Measurements from ENCODE around the gene HOXD9.
A peak's percentile ranks its signal among the peaks of the same experiment; 100 is the strongest.

DNA sequence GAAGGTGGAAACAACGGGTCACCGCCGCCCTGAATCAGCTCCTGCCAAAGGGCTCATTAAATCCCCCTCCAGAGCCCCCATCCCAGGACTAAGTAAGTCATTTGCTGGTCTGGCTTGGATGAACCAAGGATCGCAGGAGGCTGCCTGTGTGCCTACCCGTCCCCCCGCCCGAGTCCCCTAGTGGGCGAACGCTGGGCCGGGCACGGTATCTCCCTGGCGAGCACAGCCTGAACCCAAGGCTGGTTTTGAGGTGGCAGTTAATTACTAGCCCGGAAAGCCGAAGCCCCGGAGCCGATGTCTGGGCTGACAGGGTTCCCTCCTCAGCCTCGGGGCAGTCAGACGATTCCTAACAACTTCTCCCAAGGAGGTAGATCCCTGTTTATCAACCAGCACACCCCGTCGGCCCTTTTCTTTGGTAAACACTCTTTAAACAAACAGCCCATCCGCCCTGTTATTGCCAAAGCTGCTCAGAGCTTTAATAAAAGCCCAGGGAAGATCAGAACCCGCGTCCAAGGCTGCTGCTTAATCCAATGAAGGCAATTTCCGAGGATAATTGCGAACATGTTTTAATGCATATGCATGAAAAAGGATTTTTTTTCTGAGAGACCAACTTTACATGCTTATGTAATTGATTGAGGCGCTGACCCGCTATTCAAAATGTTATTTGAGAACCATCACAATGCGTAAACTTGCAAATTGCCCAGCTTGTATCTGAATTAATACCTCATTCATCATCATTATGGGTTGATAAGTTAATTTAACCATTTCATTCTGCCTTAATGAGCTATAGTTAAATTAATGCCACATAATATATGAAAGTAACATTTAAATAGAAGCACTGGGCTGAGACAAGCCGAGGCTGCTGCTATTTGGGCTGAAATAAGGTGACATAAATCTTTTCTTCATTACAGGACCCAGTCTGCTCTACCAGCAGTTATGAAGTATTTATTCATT, 49.3 kb upstream of the HOXD9 start:
- peak; percentile 76 for TF ChIP-seq EZH2 (IDR thresholded peaks at IDR 0.05; ENCODE audit: low read depth)
- TF ChIP-seq, protein P1, sequence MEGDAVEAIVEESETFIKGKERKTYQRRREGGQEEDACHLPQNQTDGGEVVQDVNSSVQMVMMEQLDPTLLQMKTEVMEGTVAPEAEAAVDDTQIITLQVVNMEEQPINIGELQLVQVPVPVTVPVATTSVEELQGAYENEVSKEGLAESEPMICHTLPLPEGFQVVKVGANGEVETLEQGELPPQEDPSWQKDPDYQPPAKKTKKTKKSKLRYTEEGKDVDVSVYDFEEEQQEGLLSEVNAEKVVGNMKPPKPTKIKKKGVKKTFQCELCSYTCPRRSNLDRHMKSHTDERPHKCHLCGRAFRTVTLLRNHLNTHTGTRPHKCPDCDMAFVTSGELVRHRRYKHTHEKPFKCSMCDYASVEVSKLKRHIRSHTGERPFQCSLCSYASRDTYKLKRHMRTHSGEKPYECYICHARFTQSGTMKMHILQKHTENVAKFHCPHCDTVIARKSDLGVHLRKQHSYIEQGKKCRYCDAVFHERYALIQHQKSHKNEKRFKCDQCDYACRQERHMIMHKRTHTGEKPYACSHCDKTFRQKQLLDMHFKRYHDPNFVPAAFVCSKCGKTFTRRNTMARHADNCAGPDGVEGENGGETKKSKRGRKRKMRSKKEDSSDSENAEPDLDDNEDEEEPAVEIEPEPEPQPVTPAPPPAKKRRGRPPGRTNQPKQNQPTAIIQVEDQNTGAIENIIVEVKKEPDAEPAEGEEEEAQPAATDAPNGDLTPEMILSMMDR (conservative IDR thresholded peaks at IDR 0.05): no peak

Measured in PC-9 (cell line).